Measurements from ENCODE around the gene UBLCP1.
A peak's percentile ranks its signal among the peaks of the same experiment; 100 is the strongest.

Gene UBLCP1

DNA sequence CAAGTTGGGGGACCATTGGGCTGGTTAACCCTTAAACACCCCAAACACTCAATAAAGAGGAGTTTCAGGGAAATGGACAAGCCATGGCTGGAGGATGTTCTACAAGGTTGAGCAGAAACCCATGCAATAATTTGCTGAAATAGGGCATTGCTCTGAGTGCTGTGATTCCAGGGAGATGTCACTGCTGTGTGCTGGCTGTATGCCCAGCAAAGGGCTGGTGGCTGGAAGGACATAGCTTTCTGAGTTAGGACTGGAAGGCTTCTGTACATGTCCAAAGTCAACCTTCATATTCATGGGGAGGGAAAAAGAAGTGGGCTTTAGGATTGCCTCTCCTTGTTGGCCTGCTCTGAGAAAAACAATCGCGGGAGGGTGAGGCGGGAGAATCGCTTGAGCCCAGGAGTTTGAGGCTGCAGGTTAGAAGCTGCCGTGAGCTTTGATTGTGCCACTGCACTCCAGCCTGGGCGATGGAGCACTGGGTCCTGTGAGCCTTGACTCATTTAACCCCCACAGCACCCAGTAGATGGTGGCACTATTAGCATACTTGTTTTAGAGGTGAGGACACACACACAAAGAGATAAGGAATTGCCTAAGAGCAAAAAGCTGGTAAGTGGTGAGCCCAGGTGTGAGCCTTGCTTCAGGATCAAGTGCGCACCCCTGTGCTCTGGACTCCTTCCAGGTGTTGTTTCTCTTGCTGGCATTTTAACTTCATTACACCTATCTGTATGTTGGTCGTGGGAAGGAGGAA, 46.8 kb downstream of the UBLCP1 start:
- no peak for DNase-seq (ENCODE audit: low read depth)
- TF ChIP-seq, protein P1, sequence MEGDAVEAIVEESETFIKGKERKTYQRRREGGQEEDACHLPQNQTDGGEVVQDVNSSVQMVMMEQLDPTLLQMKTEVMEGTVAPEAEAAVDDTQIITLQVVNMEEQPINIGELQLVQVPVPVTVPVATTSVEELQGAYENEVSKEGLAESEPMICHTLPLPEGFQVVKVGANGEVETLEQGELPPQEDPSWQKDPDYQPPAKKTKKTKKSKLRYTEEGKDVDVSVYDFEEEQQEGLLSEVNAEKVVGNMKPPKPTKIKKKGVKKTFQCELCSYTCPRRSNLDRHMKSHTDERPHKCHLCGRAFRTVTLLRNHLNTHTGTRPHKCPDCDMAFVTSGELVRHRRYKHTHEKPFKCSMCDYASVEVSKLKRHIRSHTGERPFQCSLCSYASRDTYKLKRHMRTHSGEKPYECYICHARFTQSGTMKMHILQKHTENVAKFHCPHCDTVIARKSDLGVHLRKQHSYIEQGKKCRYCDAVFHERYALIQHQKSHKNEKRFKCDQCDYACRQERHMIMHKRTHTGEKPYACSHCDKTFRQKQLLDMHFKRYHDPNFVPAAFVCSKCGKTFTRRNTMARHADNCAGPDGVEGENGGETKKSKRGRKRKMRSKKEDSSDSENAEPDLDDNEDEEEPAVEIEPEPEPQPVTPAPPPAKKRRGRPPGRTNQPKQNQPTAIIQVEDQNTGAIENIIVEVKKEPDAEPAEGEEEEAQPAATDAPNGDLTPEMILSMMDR (IDR thresholded peaks at IDR 0.05; ENCODE audit: low read depth, low read length, missing control alignments), result no peak
- in situ Hi-C loops (cut with HindIII; ENCODE audit: low sequenced_read_pairs), result no loop called here
- no peak overlapping the region for H3K4me3 ChIP-seq (ENCODE audit: low read depth, low read length)

DNA sequence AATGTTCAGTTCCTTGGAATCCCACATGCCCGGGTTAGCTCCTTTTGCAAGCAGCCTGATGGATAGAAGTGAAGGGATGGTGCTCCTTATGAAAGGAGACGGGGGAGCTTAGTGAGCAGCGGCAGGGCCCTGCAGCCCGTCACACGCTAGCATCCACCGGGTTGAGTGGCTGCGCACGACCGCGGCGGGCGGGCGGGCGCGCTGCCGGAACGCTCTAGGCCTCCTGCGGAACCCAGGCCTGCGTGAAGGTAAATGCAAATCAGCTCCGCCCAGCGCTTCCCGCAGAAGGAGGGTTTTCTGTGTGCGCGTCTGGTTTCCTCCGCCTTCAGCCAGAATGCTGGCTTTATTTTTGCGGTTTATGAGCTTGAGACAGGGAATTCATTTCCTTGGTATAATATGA, 47.4 kb downstream of the UBLCP1 start:
- TF ChIP-seq, protein P1 (IDR thresholded peaks at IDR 0.05; ENCODE audit: low read depth, low read length, missing control alignments), result no peak

DNA sequence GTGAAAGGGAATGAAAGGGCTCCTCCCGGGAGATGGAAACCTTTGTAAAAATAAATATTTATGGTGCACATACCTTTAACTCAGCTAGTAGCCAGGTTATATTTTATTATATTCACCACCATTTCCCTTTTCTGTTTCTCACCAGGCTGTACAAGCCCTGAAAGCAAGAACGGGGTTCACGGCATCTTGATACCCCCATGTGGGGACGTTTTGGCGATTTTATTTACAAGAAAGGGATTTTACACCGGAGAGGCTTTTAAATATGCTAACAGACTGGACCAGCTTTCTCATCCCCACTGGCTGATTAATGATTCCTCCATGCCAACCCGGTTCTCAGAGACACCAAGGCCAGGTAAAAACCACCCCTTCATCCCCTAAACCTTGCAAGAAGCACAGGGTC, 48.0 kb downstream of the UBLCP1 start:
- in situ Hi-C loops (cut with HindIII; ENCODE audit: low sequenced_read_pairs), result no loop called here
- no peak overlapping the region for H3K4me3 ChIP-seq (ENCODE audit: low read depth, low read length)
- TF ChIP-seq, protein P1 (IDR thresholded peaks at IDR 0.05; ENCODE audit: low read depth, low read length, missing control alignments), result no peak

More for the DNA sequence above, 47.4 kb downstream of the UBLCP1 start:
- peak; percentile 15 for DNase-seq (ENCODE audit: low read depth)
- no peak overlapping the region for H3K4me3 ChIP-seq (ENCODE audit: low read depth, low read length)
- in situ Hi-C loops (cut with HindIII; ENCODE audit: low sequenced_read_pairs), result no loop called here

DNA sequence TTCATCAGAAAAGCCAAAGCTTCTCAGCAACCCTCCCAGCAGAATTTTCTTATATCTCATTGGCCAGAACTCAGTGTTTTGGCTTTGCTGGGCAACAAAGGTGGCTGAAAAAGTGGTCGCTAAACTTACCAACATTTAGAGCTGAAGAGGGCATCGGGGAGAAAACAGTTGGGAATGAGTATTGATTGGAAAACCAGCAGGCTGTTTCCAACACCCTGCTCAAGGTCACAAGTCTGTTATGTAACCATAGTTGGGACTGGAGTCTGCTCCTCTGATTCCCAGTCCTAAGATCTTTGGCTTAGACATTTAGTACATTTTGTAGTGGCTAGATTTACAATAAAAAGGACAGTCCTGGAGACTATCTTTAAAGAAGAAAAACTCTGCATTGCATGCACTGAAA, 50.1 kb downstream of the UBLCP1 start:
- in situ Hi-C loops (cut with HindIII; ENCODE audit: low sequenced_read_pairs), result no loop called here
- TF ChIP-seq, protein P1 (IDR thresholded peaks at IDR 0.05; ENCODE audit: low read depth, low read length, missing control alignments), result no peak
- no peak overlapping the region for H3K4me3 ChIP-seq (ENCODE audit: low read depth, low read length)
- DNase-seq (ENCODE audit: low read depth), result no peak

More for the DNA sequence above, 48.0 kb downstream of the UBLCP1 start:
- no peak for DNase-seq (ENCODE audit: low read depth)

DNA sequence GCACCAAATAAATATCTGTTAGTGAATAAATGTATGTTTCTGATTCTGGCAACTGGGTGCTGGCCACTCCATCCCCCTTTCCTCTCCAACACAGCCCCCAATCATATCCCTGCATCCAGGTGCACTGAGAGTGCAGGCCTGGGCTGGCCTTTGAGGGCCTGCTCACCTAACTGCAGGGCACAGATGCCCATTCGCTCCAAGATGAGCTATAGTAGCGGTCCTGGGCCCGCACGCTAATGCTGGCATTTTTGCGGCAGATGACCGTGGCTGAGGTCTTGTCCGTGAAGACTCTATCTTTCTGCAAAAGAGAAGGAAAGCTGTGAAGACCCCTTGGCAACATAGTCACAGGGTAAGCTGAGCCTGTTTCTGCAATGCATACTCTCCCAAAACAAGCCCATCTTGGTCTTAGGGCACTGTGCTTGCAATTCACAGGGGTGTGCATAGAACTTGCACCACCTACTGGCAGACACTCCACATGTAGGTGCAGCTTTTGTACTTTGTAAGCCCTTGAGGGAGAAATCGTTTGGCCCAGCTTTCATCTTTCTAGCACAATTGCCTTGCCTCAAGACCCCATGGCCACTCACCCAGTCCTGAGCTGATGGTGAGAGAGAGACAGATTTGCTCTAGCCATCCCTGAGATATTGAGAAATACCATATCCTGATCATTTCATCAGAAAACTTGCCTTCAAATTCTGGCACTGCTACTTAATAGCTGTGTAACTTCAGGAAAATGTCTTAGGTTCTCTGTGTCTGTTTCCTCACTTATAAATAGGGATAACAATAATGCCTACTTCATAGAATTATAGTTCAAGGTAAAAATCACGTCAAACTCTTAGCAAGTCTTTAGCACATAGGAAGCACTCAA, 53.7 kb downstream of the UBLCP1 start:
- in situ Hi-C loops (cut with HindIII; ENCODE audit: low sequenced_read_pairs), result no loop called here
- TF ChIP-seq, protein P1 (IDR thresholded peaks at IDR 0.05; ENCODE audit: low read depth, low read length, missing control alignments), result peak; percentile 89
- DNase-seq (ENCODE audit: low read depth), result peak; percentile 45
- no peak overlapping the region for H3K4me3 ChIP-seq (ENCODE audit: low read depth, low read length)

DNA sequence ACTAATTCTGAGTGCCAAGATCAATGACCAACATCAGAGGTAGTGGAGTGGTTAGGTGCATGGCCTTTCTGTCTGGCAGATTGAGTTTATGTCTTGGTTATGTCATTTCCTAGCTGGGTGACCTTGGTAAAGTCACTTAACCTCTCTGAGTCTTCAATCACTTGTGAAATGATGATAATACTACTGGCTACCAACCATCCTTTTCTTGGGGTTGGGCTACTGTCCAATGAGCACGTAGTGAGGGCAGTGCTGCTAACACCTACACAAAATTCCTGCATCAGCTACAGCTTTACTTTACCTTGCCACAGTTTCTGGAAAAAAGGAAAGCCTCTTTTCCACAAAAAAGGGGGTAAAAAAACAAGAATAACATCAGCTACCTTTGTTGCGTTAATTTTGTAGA, 54.8 kb downstream of the UBLCP1 start:
- no peak overlapping the region for H3K4me3 ChIP-seq (ENCODE audit: low read depth, low read length)
- no peak for DNase-seq (ENCODE audit: low read depth)
- TF ChIP-seq, protein P1 (IDR thresholded peaks at IDR 0.05; ENCODE audit: low read depth, low read length, missing control alignments), result no peak
- in situ Hi-C loops (cut with HindIII; ENCODE audit: low sequenced_read_pairs), result no loop called here
